HG03095 (cell line): ENCODE measurements around the gene OSBPL3.
"Not testable (repeated sequence)": the region's sequence is repeated elsewhere in the genome, so short reads cannot be mapped to it uniquely, and the experiment has no call there.

Experiments used
- ATAC-seq: cut with Tn5 transposase; IDR thresholded peaks from one replicate; pipeline ENCODE4 v1.9.1; 2021; ENCODE audit warnings: moderate library complexity; ENCODE audit not compliant: unreplicated experiment

Gene OSBPL3

GRCh38 chr7:24923172-24923865 lies 56.7 kb downstream of the OSBPL3 start:
- no peak for ATAC-seq

- ATAC-seq, result no peak
These were observed 57.7 kb downstream of the OSBPL3 start for GRCh38 chr7:24922099-24922773.

- no peak for ATAC-seq
These were observed 58.7 kb downstream of the OSBPL3 start for GRCh38 chr7:24921362-24921679.

GRCh38 chr7:24920451-24921361 lies 59.3 kb downstream of the OSBPL3 start:
- ATAC-seq, result no peak

- no peak for ATAC-seq
These were observed 62.3 kb downstream of the OSBPL3 start for GRCh38 chr7:24917510-24918239.

- no peak for ATAC-seq
These were observed 63.4 kb downstream of the OSBPL3 start for GRCh38 chr7:24916463-24917040.

GRCh38 chr7:24914465-24914859 lies 65.5 kb downstream of the OSBPL3 start:
- no peak for ATAC-seq

GRCh38 chr7:24913801-24914464 lies 66.0 kb downstream of the OSBPL3 start:
- no peak for ATAC-seq

- no peak for ATAC-seq
These were observed 67.0 kb downstream of the OSBPL3 start for GRCh38 chr7:24912874-24913514.

- no peak for ATAC-seq
These were observed 67.6 kb downstream of the OSBPL3 start for GRCh38 chr7:24912424-24912823.

- no peak for ATAC-seq
These were observed 68.8 kb downstream of the OSBPL3 start for GRCh38 chr7:24911213-24911603.

- no peak for ATAC-seq
These were observed 69.3 kb downstream of the OSBPL3 start for GRCh38 chr7:24910551-24911212.

GRCh38 chr7:24908727-24909126 lies 71.3 kb downstream of the OSBPL3 start:
- no peak for ATAC-seq

- no peak for ATAC-seq
These were observed 71.8 kb downstream of the OSBPL3 start for GRCh38 chr7:24908166-24908565.

- ATAC-seq, result peak; percentile 61
These were observed 72.6 kb downstream of the OSBPL3 start for GRCh38 chr7:24907311-24907886.

- ATAC-seq, result no peak
These were observed 73.8 kb downstream of the OSBPL3 start for GRCh38 chr7:24905996-24906770.

- not testable (repeated sequence) for ATAC-seq
These were observed 76.0 kb downstream of the OSBPL3 start for GRCh38 chr7:24903992-24904391.

GRCh38 chr7:24903559-24903958 lies 76.4 kb downstream of the OSBPL3 start:
- ATAC-seq, result no peak
